22Rv1 (cell line): ENCODE data around the gene RAD51B.

Experiments
- H3K27ac ChIP-seq: fragments of 450-650 bp; 2 replicates; pipeline ENCODE4 v1.5.1; 2017
- ZFX ChIP-seq: fragments of 450-650 bp; IDR thresholded peaks from 2 replicates; pipeline ENCODE4 v1.6.1; 2017; ENCODE audit warnings: antibody characterized with exemption, borderline replicate concordance
- TF ChIP-seq, protein P1 (sequence below): fragments of 450-650 bp; IDR thresholded peaks from 2 replicates; pipeline ENCODE4 v1.5.1; 2017; ENCODE audit warnings: mild to moderate bottlenecking

The RAD51B gene

DNA sequence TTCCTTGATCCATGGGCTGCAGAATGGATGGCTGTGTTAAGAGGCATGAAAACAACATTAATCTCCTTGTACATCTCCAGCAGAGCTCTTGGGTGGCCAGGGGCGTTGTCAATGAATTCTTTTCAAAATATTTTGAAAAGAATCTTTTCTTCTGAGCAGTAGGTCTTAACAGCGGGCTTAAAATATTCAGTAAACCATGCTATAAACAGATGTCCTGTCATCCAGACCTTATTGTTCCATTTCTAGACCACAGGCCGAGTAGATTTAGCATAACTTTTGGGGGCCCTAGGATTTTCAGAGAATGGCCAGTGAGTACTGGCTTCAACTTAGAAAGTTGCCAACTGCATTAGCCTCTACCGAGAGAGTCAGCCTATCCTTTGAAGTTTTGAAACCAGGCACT is 130.2 kb downstream of the RAD51B start:
- H3K27ac ChIP-seq, result no peak overlapping the region
- TF ChIP-seq, protein P1, sequence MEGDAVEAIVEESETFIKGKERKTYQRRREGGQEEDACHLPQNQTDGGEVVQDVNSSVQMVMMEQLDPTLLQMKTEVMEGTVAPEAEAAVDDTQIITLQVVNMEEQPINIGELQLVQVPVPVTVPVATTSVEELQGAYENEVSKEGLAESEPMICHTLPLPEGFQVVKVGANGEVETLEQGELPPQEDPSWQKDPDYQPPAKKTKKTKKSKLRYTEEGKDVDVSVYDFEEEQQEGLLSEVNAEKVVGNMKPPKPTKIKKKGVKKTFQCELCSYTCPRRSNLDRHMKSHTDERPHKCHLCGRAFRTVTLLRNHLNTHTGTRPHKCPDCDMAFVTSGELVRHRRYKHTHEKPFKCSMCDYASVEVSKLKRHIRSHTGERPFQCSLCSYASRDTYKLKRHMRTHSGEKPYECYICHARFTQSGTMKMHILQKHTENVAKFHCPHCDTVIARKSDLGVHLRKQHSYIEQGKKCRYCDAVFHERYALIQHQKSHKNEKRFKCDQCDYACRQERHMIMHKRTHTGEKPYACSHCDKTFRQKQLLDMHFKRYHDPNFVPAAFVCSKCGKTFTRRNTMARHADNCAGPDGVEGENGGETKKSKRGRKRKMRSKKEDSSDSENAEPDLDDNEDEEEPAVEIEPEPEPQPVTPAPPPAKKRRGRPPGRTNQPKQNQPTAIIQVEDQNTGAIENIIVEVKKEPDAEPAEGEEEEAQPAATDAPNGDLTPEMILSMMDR, result no peak
- no peak for TF ChIP-seq ZFX

DNA sequence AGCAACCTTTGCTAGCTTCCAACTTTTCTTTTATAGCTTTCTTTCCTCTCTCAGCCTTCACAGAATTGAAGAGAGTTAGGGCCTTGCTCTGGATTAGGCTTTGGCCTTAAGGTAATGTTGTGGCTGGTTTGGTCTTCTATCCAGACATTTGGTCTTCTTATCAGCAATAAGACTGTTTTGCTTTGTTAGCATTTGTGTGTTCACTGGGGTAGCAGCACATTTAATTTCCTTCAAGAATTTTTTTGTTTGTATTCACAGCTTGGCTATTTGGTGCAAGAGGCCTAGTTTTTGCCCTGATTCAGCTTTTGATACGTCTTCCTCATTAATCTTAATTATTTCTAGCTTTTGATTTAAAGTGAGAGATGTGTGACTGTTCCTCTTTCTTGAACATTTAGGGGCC is 130.8 kb downstream of the RAD51B start:
- TF ChIP-seq, protein P1, result no peak
- TF ChIP-seq ZFX, result no peak
- H3K27ac ChIP-seq, result no peak overlapping the region

DNA sequence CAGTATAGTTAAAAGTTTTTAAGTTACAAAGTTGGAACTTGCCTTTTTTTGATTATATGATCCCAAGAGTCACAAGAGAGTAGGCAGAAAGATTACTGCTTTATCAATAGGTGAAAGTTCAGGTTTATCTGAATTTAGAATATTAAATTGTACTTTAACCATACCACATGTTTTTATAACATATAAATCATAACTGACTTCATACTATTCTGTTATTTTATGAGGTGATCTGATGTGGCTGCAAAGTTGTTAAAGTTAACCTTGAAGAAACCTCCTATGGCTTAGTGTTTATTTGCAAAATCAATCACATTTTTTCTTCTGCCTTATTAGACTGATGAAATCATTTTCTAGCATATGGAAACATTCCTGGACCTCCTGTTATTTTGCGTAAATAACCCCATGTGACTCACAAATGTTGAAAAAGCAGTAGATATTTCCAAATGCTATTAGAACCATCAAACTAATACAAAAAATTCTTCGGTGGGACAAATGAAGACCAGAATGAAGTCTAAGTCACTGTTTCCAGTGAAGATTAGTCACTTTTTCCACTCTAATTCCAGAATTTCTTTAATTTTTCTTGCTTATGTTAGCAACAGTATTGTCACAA is 132.1 kb downstream of the RAD51B start:
- H3K27ac ChIP-seq, result no peak overlapping the region
- TF ChIP-seq, protein P1, result no peak
- no peak for TF ChIP-seq ZFX

DNA sequence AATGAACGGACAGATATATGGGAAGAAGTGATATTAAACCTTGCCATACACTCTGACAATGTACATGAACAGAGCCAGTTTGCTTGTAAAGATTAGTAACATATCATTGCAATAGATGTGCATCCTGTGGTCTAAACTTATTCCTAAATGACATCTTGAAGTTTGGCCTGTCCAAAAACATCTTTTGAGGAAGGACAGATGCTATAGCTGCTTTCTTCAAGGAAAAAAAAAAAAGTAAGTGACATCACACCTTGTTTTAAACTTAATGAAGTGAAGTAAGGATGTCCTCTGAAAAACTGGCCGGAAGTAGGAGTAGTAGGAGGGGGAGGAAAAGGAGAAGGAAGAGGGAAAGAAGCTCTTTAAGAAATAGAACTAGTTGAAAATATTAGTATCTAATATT is 132.8 kb downstream of the RAD51B start:
- TF ChIP-seq, protein P1, result no peak
- no peak for TF ChIP-seq ZFX
- no peak overlapping the region for H3K27ac ChIP-seq

DNA sequence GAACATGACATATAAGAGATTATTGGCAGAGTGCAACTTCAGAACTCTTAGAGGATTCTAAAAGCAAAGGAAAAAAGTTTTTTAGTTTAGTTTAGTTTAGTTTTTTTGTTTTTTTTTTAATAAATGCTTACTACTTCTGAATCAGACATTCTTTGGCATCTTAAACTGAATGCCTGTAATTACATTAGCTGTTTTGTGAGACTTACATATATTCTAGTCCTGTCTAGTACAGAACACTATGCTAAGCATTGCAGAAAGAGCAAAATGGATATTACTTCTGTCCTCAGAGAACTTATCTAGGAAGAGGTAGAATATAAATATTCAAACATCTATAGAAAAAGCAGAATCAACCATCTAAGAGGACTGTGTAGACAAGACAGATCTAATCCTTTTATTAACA is 133.2 kb downstream of the RAD51B start:
- no peak for TF ChIP-seq ZFX
- TF ChIP-seq, protein P1, result no peak
- no peak overlapping the region for H3K27ac ChIP-seq

DNA sequence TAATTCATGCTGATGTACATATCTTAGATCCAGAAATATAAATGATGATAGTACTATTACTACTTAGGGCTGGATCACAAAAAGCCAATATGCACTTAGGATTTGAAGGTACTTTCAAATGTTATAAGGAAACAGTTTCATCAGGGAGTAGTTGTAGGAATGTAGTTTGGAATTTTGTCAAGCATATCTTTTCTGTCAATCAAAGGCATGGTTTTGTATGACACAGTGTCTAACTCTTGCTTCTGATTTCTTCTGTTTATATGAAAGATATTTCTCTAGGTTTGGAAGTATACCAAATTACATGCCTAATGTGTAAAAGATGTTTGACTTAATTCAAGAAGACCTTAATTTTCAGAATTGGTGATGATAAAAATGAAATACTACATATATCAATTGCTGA is 135.7 kb downstream of the RAD51B start:
- TF ChIP-seq ZFX, result no peak
- TF ChIP-seq, protein P1, result no peak
- H3K27ac ChIP-seq, result no peak overlapping the region

DNA sequence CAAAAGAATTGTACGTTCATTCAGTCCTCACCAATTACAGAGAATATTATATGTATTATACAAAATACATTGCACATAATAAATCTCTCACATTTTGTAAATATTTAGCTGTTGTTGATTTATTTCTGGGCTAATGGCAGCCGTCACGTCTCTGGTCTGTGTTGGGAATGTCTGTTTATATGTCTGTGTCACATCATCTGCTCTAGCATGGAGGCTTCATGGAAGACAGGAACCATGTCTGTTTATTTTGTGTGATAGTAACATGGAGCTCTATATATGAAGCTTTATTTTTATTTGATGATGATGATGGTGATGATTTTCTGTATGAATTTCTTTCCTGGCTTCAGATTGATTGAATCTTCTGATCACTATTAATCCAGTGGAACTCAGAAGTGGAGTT is 138.4 kb downstream of the RAD51B start:
- TF ChIP-seq ZFX, result no peak
- TF ChIP-seq, protein P1, result no peak
- no peak overlapping the region for H3K27ac ChIP-seq
